Gastroesophageal sphincter (tissue), 4 donors: ENCODE data around the gene ADAMTS1. TPM values are rescaled to one million over a fixed set of nuclear protein-coding genes. Genes with fewer than 3 reads are reported as not detected.

Source experiments
- ATAC-seq: fragments of 150-250 bp; one replicate; pipeline ENCODE4 v1.9.1; 2016; ENCODE audit warnings: mild to moderate bottlenecking, moderate library complexity
- H3K27ac ChIP-seq, 4 donors: fragments of 200-600 bp; sonication (generic) in 3 of 4; 1 replicate in 3 of 4; 2 replicates in 1 of 4; pipeline ENCODE4 v1.5.1; 2016 to 2019
- H3K27me3 ChIP-seq: fragments of 200-600 bp; sonication (generic); one replicate; pipeline ENCODE4 v1.5.1; 2019
- H3K36me3 ChIP-seq, 2 donors: fragments of 200-600 bp; sonication (generic); one replicate each; pipeline ENCODE4 v1.5.1; 2019; ENCODE audit warnings: control low read depth in 1 of 2
- H3K4me1 ChIP-seq, 3 donors: fragments of 200-600 bp; sonication (generic); 1 replicate in 2 of 3; 2 replicates in 1 of 3; pipeline ENCODE4 v1.5.1; 2016 to 2019; ENCODE audit warnings: control low read depth in 2 of 3
- H3K4me3 ChIP-seq, 2 donors: fragments of 200-600 bp; sonication (generic); one replicate each; pipeline ENCODE4 v1.5.1; 2019; ENCODE audit warnings: mild to moderate bottlenecking in 1 of 2, moderate library complexity in 1 of 2
- H3K9me3 ChIP-seq, 3 donors: fragments of 200-600 bp; sonication (generic); one replicate each; pipeline ENCODE4 v1.5.1; 2017 to 2019; ENCODE audit warnings: control low read depth in 2 of 3
- EP300 ChIP-seq: sonication (generic); formaldehyde crosslinking; IDR thresholded peaks from one replicate; pipeline ENCODE4 v1.6.1; 2017; ENCODE audit warnings: antibody characterized with exemption, mild to moderate bottlenecking
- POLR2A ChIP-seq, 2 donors: fragments of 450-650 bp; IDR thresholded peaks; one replicate each; pipeline ENCODE4 v1.6.1; 2017; ENCODE audit warnings: antibody characterized with exemption in 2 of 2, mild to moderate bottlenecking in 2 of 2, moderate library complexity in 1 of 2
- POLR2AphosphoS5 ChIP-seq: sonication (generic); formaldehyde crosslinking; IDR thresholded peaks from one replicate; pipeline ENCODE4 v1.6.1; 2017; ENCODE audit warnings: antibody characterized with exemption
- WGBS, 2 donors: methylation state at CpG; one replicate each; pipeline ENCODE4 v1.1.5; 2018; ENCODE audit warnings: low coverage in 1 of 2; 5-methylcytosine and 5-hydroxymethylcytosine counted together
- total RNA-seq, 4 donors: library from RNA; depleted of rRNA; stranded (reverse); fragments of >200 nt; gene quantifications; one replicate each; pipeline ENCODE4 v1.1.0, GENCODE V29; 2016
- TF ChIP-seq, protein P1 (sequence below), 4 experiments: fragments of 200-600 bp in 2 of 4; fragments of 450-650 bp in 2 of 4; sonication (generic) in 1 of 4; IDR thresholded peaks; one replicate each; pipeline ENCODE4 v1.5.1; 2017 to 2019; ENCODE audit warnings: antibody characterized with exemption in 4 of 4, mild to moderate bottlenecking in 2 of 4, moderate library complexity in 2 of 4

ADAMTS1 gene
- total RNA-seq, 4 donors from 2014 or later, result 68.5 to 144 (median 103) TPM

- ATAC-seq, result peak; percentile 0
- WGBS, 2 donors, result 0% methylated on average over 2 to 7 of the region's 7 CpGs
- H3K27me3 ChIP-seq, result no peaks in the 10 kb centered on the region
- H3K4me1 ChIP-seq, result peaks cover 0 to 61% (median 0%) of the 10 kb centered on the region in 3 donors
- H3K36me3 ChIP-seq, result peaks cover 0 to 18% of the 10 kb centered on the region in 2 donors
- H3K9me3 ChIP-seq, result no peaks in the 10 kb centered on the region
- H3K27ac ChIP-seq, result peak overlapping the region; percentile 94 to 98 (median 97)
- peak overlapping the region; percentile 85 to 94 for H3K4me3 ChIP-seq
- TF ChIP-seq POLR2A (IDR thresholded peaks at IDR 0.05) (no peak), POLR2AphosphoS5 (no peak), EP300 (no peak)
- TF ChIP-seq, protein P1, sequence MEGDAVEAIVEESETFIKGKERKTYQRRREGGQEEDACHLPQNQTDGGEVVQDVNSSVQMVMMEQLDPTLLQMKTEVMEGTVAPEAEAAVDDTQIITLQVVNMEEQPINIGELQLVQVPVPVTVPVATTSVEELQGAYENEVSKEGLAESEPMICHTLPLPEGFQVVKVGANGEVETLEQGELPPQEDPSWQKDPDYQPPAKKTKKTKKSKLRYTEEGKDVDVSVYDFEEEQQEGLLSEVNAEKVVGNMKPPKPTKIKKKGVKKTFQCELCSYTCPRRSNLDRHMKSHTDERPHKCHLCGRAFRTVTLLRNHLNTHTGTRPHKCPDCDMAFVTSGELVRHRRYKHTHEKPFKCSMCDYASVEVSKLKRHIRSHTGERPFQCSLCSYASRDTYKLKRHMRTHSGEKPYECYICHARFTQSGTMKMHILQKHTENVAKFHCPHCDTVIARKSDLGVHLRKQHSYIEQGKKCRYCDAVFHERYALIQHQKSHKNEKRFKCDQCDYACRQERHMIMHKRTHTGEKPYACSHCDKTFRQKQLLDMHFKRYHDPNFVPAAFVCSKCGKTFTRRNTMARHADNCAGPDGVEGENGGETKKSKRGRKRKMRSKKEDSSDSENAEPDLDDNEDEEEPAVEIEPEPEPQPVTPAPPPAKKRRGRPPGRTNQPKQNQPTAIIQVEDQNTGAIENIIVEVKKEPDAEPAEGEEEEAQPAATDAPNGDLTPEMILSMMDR (IDR thresholded peaks at IDR 0.05), result no peak
These were observed 488 bp upstream of the ADAMTS1 start for GRCh38 chr21:26845759-26846035.

DNA sequence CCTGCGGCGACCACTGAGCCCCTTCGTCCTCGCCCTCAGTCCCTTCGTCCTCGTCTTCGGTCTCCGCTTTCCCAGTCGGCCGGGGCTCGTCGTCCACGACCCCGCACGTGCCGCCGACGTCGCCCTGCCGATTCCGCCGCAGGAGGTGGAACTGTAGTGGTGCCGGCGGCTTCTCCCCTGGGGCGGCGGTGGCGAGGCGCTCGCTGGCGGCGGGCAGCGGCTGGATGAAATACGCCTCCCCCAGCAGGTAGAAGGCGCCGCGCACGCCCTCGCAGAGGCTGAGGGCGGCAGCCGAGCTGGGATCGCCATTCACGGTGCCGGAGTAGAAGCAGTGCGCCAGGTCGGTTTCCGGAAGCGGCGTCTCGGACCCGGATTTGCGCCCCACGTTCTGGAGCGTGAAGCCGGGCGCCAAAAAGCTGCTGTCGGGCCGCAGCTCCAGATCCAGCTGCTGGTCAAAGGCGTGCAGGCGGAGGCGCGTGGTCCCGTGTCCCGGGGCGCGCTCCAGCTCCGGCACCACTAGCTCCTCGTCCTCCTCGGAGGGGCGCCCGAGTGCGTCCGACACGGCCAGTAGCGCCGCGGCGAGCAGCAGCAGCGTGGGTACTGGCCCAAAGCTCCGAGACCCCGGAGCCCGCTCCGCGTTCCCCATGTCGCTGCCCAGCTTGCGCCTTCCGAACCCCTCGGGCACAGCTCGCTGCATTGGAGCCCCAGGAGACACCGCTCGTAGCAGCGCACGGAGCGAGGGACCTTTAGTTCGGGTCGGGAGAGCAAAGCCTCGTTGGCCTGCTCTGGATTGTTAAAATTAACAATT is 747 bp downstream of the ADAMTS1 start:
- WGBS, 2 donors, result 0% methylated on average over 1 of the region's 96 CpGs; no CpG with 5 or more reads in 1 of the 2 donors
- Histone ChIP-seq H3K9me3 (no peaks in the 10 kb centered on the region), H3K36me3 (peaks cover 0 to 31% of the 10 kb centered on the region in 2 donors), H3K27ac (peak overlapping the region; percentile 94 to 98 (median 97)), H3K4me1 (peaks cover 3 to 64% (median 6%) of the 10 kb centered on the region in 3 donors), H3K27me3 (no peaks in the 10 kb centered on the region), H3K4me3 (peak overlapping the region; percentile 85 to 94)
- ATAC-seq, result peak; percentile 14
- TF ChIP-seq, protein P1 (IDR thresholded peaks at IDR 0.05), result no peak
- TF ChIP-seq POLR2A (IDR thresholded peaks at IDR 0.05), result no peak
- peak; percentile 27 for TF ChIP-seq POLR2AphosphoS5
- TF ChIP-seq EP300, result no peak

- WGBS, 2 donors, result 0% methylated on average over 3 to 9 of the region's 11 CpGs
- H3K27ac ChIP-seq, result peak overlapping the region; percentile 94 to 98 (median 97)
- peak overlapping the region; percentile 85 to 94 for H3K4me3 ChIP-seq
- peaks cover 3 to 64% (median 8%) of the 10 kb centered on the region in 3 donors for H3K4me1 ChIP-seq
- H3K36me3 ChIP-seq, result peaks cover 0 to 36% of the 10 kb centered on the region in 2 donors
- H3K27me3 ChIP-seq, result no peaks in the 10 kb centered on the region
- TF ChIP-seq POLR2AphosphoS5 (no peak), POLR2A (IDR thresholded peaks at IDR 0.05) (peak in 1 of 2 donors; percentile 2), EP300 (no peak)
- TF ChIP-seq, protein P1 (IDR thresholded peaks at IDR 0.05), result peak in 1 of 4 experiments; percentile 8
- ATAC-seq, result no peak
- no peaks in the 10 kb centered on the region for H3K9me3 ChIP-seq
These were observed 1.3 kb downstream of the ADAMTS1 start for GRCh38 chr21:26843933-26844257.

DNA sequence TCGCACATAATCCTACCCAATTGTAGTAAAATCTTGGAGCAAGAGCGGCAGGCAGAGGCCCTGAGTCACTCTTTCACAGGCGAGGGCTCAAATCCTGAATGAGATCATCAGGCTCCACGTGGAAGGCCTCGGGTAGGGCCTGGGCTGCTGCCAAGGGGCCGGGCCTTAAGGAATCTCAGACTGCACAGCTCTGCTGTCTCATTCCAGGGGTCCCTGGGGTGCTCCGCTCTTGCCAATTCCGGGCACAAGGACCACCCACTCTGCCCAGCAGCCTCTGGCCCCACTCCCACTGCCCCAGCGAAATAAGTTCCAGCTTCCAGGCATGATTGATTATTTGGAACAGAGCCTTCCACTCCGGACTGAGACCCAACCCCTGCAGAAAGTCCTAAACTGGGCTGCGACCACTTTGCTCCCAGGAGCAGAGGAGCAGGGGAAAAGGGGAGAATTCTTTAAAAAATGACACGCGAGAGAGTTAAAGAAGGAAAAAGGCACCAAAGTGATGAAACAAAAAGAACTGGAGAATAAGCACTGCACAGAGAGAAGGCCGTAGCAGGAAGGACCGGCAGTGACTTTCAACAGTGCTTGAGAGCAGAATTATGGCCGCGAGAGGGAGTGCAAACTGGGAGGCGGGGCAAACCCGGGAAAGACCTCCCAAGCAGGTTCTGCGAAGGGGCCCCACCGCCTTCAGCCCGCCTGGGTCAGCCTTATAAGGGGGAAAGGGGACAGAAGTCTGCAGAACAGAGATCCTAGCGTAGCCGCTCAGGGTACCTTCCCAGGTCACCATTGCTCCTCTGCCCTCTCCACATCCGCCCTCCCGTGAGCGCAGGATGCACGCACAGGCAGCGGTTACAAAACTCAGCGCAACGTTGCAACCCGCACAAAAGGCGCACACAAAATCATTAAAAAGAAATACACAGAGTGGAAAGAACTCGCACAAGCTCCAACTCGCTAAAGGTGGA is 2.0 kb downstream of the ADAMTS1 start:
- Histone ChIP-seq H3K27me3 (no peaks in the 10 kb centered on the region), H3K36me3 (peaks cover 0 to 43% of the 10 kb centered on the region in 2 donors), H3K4me3 (peak overlapping the region; percentile 85 to 94), H3K27ac (peak overlapping the region; percentile 94 to 98 (median 97)), H3K4me1 (peaks cover 3 to 64% (median 8%) of the 10 kb centered on the region in 3 donors), H3K9me3 (no peaks in the 10 kb centered on the region)
- peak; percentile 91 for TF ChIP-seq POLR2AphosphoS5
- TF ChIP-seq POLR2A (IDR thresholded peaks at IDR 0.05), result peak; percentile 16 to 23
- TF ChIP-seq, protein P1 (IDR thresholded peaks at IDR 0.05), result peak in 3 of 4 experiments; percentile 21 to 58 (median 46)
- no peak for TF ChIP-seq EP300
- 0 to 1% methylated on average over 18 to 19 of the region's 35 CpGs for WGBS, 2 donors
- ATAC-seq, result peak; percentile 62
